ENCODE data around the gene MEAK7. TPM values are rescaled to one million over a fixed set of nuclear protein-coding genes. Genes with fewer than 3 reads are reported as not detected.
A peak's percentile ranks its signal among the peaks of the same experiment; 100 is the strongest.

The MEAK7 gene
- total RNA-seq, 1 experiment from 2014 or later, result 21.5 TPM

DNA sequence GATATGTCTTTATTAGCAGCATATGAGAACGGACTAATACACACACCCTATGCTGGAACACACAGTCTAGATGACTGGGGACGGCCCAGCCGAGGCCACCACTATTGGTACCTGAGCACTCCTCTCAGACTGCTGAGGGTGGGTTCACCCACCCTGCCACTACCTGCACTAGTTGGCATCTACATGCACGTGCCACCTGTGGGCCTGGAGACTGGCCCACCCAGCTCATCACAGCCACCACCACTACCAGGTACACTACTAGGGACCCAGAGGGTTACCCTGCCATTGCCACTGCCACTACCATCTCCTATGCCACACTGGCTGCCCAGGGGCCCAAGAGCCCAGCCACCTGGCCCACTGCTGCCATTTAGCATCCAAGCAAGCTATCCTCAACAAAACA is 32.5 kb downstream of the MEAK7 start:
- Histone ChIP-seq H2AFZ (ENCODE audit: low read length) (no peak overlapping the region), H2AK5ac (ENCODE audit: insufficient read length, low read length) (no peak overlapping the region), H2BK12ac (ENCODE audit: insufficient read length, low read depth, low read length) (no peak overlapping the region), H4K8ac (replicated peaks; ENCODE audit: insufficient read length, low read depth, low read length) (no peak overlapping the region), H2BK15ac (ENCODE audit: low read depth, low read length) (no peak overlapping the region), H3K23ac (ENCODE audit: insufficient read length, low read depth, low read length) (no peak overlapping the region), H3K27me3 (ENCODE audit: insufficient read depth, low read length) (no peaks in the 10 kb centered on the region), H3K4ac (ENCODE audit: low read depth, low read length) (no peak overlapping the region), H2BK20ac (ENCODE audit: low read depth, low read length, poor library complexity, severe bottlenecking) (no peak overlapping the region), H3K9me3 (ENCODE audit: control insufficient read depth, low read depth, low read length) (no peaks in the 10 kb centered on the region), H3K56ac (ENCODE audit: insufficient read length, low read depth, low read length) (no peak overlapping the region), H4K5ac (ENCODE audit: insufficient read length, low read depth, low read length) (no peak overlapping the region), H3K9ac (ENCODE audit: extremely low read depth, insufficient read length, low read length) (no peak overlapping the region), H4K20me1 (ENCODE audit: control insufficient read depth, insufficient read depth, insufficient read length) (no peaks in the 10 kb centered on the region), H3K4me1 (ENCODE audit: insufficient read depth, low read length) (no peaks in the 10 kb centered on the region), H3K79me1 (ENCODE audit: insufficient read depth, low read depth, low read length, poor library complexity, severe bottlenecking) (no peaks in the 10 kb centered on the region), H3K18ac (ENCODE audit: insufficient read length, low read depth, low read length) (no peak overlapping the region), H2BK5ac (ENCODE audit: insufficient read length, low read length) (no peak overlapping the region), H3K27ac (ENCODE audit: insufficient read length, low read depth, low read length) (no peak overlapping the region), H3K79me2 (ENCODE audit: insufficient read depth, low read length) (no peaks in the 10 kb centered on the region), H4K91ac (ENCODE audit: insufficient read length, low read depth, low read length) (no peak overlapping the region), H3K4me2 (ENCODE audit: insufficient read depth, insufficient read length, low read length) (no peak overlapping the region), H2BK120ac (ENCODE audit: low read depth, low read length, poor library complexity, severe bottlenecking) (no peak overlapping the region), H3K14ac (ENCODE audit: insufficient read depth, low read length) (no peak overlapping the region), H3K23me2 (ENCODE audit: insufficient read length, low read depth, low read length, poor library complexity, severe bottlenecking) (no peaks in the 10 kb centered on the region), H3T11ph (ENCODE audit: low read length) (no peak overlapping the region)
- peak; percentile 15 for DNase-seq
- WGBS (ENCODE audit: extremely low coverage, insufficient read length, low lambda C conversion rate), result no CpG with 5 or more reads among the region's 4 CpGs
- H3K36me3 Mint-ChIP-seq (ENCODE audit: insufficient read depth in 1 of 3, low read depth in 3 of 3), result peaks cover 28 to 49% (median 35%) of the 10 kb centered on the region in 3 experiments
- H3K9me3 Mint-ChIP-seq, result peaks cover 27 to 31% of the 10 kb centered on the region in 2 experiments
- peaks cover 3% of the 10 kb centered on the region for H3K27me3 Mint-ChIP-seq (ENCODE audit: low read depth)
- no peak for TF ChIP-seq CTCF (conservative IDR thresholded peaks at IDR 0.05)
- no peak overlapping the region; a peak in 1 of 7 replicates for H3K27ac Mint-ChIP-seq
- no peaks in the 10 kb centered on the region for H3K4me1 Mint-ChIP-seq
- H3K4me3 Mint-ChIP-seq, result no peak overlapping the region
